Right cardiac atrium (tissue), 5 donors: ENCODE measurements around the gene INF2. TPM values are rescaled to one million over a fixed set of nuclear protein-coding genes. Genes with fewer than 3 reads are reported as not detected.
A peak's percentile ranks its signal among the peaks of the same experiment; 100 is the strongest.

Experiments
- ATAC-seq, 2 donors: fragments of 200-7000 bp; cut with Tn5 transposase; one replicate each; pipeline versions ENCODE4 v1.8.0 to v1.9.1; 2020; ENCODE audit warnings: moderate library complexity in 2 of 2, mild to moderate bottlenecking in 1 of 2
- DNase-seq, 3 donors: peaks; one replicate each; pipeline ENCODE4 v3.0.0-alpha.2; 2020
- H3K27ac ChIP-seq: one replicate; pipeline ENCODE4 v1.5.1; 2013; ENCODE audit warnings: mild to moderate bottlenecking, low read length, control low read depth, moderate library complexity
- H3K27me3 ChIP-seq: one replicate; pipeline ENCODE4 v1.6.1; 2013; ENCODE audit not compliant: control insufficient read depth, insufficient read depth
- H3K4me1 ChIP-seq: one replicate; pipeline ENCODE4 v1.6.1; 2013; ENCODE audit warnings: low read length; ENCODE audit not compliant: control insufficient read depth, insufficient read depth
- H3K4me3 ChIP-seq: one replicate; pipeline ENCODE4 v1.5.1; 2013; ENCODE audit warnings: low read length, control low read depth
- H3K9me3 ChIP-seq: one replicate; pipeline ENCODE4 v1.6.1; 2013; ENCODE audit warnings: low read length; ENCODE audit not compliant: control insufficient read depth
- WGBS: extraction: QIAGEN DNeasy Blood & Tissue Kit; methylation state at CpG from one replicate; pipeline ENCODE4 v1.1.7; 2013; 5-methylcytosine and 5-hydroxymethylcytosine counted together
- intact Hi-C, 4 donors: fragments of 100-400 bp; cut with DNase I; formaldehyde crosslinking; loops; one replicate each; pipeline versions ENCODE4 v1.11.0 to v1.14.0; 2022 to 2023
- polyA plus RNA-seq: library from polyadenylated mRNA; stranded (reverse); fragments of 200-250 nt; gene quantifications from one replicate; pipeline ENCODE4 v1.2.3, GENCODE V29; 2013
- total RNA-seq, 4 donors: library from RNA; stranded (reverse); fragmentation: NEBNext Ultra II Directional; extraction: Animal tissue kit (Norgen Biotek cat#: 25700); gene quantifications; one replicate each; pipeline ENCODE4 v1.2.1, GENCODE V29; 2021
- donor health status: healthy with polysubstance abuse.
- donor health status: DM: no; HTN: yes; CAD: no.
- donor health status: DM: no; HTN: no; CAD: no.
- donor health status: DM: no; HTN: yes; CAD: no; lungs with severe emphysema.
- donor health status: DM: yes; HTN: yes; CAD: no.

The INF2 gene
- total and polyA plus RNA-seq, 5 donors: 36.2 to 46.4 (median 40.2) TPM

DNA sequence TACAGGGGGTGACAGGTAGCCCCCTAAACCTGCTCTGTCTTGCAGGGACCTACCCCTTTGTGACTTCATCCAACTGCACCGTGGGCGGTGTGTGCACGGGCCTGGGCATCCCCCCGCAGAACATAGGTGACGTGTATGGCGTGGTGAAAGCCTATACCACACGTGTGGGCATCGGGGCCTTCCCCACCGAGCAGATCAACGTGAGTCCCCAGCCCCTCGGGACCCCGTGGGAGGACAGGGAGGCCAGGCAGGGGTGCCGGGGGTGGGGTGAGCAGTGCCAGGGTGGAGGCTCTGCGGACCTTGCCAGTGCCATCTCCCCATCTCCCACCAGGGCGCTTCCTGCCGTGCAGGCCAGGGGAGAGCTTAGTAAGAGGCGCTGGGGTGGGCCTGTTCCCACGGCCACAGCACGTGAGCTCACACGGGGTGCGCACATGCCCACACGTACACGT is 52.4 kb downstream of the INF2 start:
- 92% methylated on average over 23 of the region's 23 CpGs for WGBS
- DNase-seq: peak; percentile 13 to 55 (median 49)
- H3K4me1 ChIP-seq: no peaks in the 10 kb centered on the region
- no peak overlapping the region for H3K27ac ChIP-seq
- no peak for ATAC-seq
- no peaks in the 10 kb centered on the region for H3K9me3 ChIP-seq
- no peaks in the 10 kb centered on the region for H3K27me3 ChIP-seq
- H3K4me3 ChIP-seq: no peak overlapping the region
- intact Hi-C loops: no loop called here

DNA sequence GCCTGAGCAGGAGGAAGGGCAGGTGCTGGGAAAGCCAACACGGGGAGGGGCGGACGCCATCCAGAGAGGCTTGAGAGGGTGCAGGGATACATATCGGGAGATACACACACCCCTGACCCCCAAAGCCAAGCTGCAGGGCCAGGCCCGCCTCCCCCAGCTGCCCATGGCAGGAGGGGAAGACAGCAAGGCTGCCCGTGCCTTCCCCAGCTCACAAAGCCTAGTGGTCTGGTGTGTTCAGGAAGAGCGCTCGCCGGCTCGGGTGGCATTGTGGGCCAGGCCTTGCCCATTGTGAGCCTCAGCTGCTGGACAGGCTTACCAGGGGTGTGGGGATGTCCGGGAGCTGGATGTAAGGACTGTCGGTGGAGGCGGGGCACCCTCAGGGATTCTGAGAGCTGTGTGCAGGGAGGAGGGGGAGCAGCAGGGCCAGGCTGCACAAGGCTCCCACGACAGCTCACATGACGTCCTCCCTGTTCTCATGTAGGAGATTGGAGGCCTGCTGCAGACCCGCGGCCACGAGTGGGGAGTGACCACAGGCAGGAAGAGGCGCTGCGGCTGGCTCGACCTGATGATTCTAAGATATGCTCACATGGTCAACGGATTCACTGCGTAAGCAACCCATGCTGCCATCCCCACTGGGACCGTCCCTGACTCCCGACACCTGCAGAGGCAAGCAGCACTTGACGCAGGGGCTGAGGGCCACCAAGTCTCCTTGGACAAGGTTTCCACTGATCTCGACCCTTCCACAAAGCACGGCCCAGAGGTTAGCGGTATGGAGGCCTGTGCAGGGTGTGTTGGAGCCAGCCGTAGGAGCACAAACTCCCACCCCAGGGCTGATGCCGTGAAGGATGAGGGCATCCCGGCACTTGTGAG is 53.4 kb downstream of the INF2 start:
- no peak overlapping the region for H3K27ac ChIP-seq
- H3K9me3 ChIP-seq: no peaks in the 10 kb centered on the region
- DNase-seq (peak; percentile 14 to 56 (median 56)), ATAC-seq (no peak)
- WGBS: 88% methylated on average over 32 of the region's 32 CpGs
- H3K4me1 ChIP-seq: no peaks in the 10 kb centered on the region
- H3K4me3 ChIP-seq: no peak overlapping the region
- intact Hi-C loops: no loop called here
- H3K27me3 ChIP-seq: no peaks in the 10 kb centered on the region

DNA sequence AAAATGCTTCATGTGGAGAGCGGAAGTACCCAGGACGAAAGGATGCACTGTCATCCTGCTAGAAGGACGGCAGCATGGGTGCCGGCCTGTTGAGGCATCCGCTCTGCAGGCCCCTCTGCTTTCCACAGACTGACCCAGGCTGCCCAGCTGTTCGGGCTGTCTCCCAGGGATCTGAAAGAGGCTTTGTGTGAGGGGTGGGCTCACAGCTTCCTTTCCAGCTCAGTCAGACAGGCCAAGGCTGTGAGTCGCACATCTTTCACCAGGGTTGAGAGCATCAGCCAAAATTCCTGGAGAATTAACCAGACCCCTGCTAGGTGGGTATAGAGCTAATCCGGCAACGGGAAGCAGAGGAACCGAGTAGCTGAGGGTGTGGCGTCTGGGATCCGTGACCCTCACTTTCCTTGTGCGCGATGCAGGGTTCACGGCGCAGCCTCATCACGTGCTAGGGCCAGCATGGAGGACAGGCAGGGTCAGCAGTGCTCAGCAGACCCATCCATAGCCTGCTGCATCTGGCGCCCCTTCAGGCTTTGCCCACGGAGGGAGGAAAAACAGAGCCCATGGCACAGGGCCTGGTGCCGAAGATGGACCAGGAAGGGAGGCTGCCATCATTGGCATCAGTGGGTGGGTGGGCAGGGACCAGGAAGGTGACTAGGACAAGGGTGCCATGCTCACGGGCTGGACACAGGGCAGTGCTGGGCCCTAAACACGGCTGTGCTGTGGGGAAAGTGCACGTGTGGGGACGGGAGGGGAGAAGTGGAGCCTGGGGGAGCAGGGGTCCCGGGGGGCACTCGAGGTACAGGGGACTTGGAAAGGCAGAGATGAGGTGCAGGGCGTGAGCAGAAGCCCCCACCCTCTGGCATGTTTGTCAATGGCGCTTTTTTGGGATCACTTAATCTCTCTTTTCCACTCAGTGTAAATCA is 54.3 kb downstream of the INF2 start:
- Histone ChIP-seq H3K4me1 (no peaks in the 10 kb centered on the region), H3K27me3 (no peaks in the 10 kb centered on the region), H3K4me3 (no peak overlapping the region), H3K27ac (no peak overlapping the region), H3K9me3 (no peaks in the 10 kb centered on the region)
- ATAC-seq (no peak), DNase-seq (peak; percentile 7 to 66 (median 38))
- WGBS: 91% methylated on average over 28 of the region's 28 CpGs
- intact Hi-C loops: no loop called here

DNA sequence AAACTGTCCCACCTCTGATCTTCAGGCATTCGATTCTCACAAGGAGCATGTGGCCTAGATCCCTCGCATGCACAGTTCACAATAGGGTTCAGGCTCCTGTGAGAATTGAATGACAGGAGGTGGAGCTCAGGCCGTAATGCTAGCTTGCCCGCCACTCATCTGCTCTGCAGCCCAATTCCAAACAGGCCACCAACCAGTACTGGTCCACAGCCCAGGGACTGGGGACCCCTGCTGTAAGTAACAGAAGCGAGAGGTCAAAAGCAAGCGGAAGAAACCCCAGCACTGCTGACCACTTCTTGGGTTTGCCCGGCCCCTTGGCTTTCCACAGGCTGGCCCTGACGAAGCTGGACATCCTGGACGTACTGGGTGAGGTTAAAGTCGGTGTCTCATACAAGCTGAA is 55.1 kb downstream of the INF2 start:
- Histone ChIP-seq H3K27ac (no peak overlapping the region), H3K4me1 (no peaks in the 10 kb centered on the region), H3K4me3 (no peak overlapping the region), H3K9me3 (no peaks in the 10 kb centered on the region), H3K27me3 (no peaks in the 10 kb centered on the region)
- ATAC-seq (no peak), DNase-seq (peak in 2 of 3 donors; percentile 10 to 26)
- WGBS: 95% methylated on average over 10 of the region's 10 CpGs
- intact Hi-C loops: no loop called here

DNA sequence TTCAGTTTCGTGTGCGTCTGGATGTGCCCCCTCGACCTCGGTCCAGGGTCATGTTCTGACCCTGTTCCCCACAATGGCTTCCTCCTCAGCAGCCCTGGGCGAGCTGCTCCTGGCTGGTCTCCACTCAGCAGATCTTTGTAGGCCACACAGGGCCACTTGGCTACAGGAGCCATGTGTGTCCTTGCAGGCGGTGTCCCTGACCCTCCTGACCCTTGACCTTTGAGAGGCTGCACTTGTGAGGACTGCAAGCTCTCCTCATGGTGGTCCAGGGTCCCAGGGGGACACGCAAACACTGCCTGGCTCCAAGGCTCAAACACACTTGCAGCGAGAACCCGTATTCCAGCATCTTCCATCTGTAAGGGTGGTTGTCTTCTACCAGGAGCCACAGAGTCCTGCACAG is 56.0 kb downstream of the INF2 start:
- DNase-seq: peak; percentile 8 to 51 (median 31)
- H3K4me3 ChIP-seq: no peak overlapping the region
- no peaks in the 10 kb centered on the region for H3K9me3 ChIP-seq
- no peak for ATAC-seq
- 96% methylated on average over 9 of the region's 9 CpGs for WGBS
- H3K4me1 ChIP-seq: no peaks in the 10 kb centered on the region
- H3K27me3 ChIP-seq: no peaks in the 10 kb centered on the region
- intact Hi-C loops: no loop called here
- no peak overlapping the region for H3K27ac ChIP-seq

DNA sequence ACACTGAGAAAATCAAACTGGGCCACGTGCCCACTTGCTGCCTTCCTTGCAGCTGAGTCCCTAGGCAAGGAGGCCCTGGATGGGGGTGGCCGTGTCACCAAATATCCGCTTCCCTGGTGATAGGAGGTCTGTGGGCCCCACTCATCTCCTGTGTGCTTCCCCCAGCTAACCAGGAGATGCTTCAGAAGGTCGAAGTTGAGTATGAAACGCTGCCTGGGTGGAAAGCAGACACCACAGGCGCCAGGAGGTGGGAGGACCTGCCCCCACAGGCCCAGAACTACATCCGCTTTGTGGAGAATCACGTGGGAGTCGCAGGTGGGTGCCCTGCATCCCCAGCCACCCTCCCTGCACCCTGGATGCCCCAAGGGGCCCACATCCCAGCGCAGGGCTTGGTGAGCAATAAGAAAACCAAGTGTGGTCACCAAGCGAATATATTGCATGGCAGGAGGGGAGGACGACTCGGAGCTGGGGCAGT is 56.7 kb downstream of the INF2 start:
- Histone ChIP-seq H3K9me3 (no peaks in the 10 kb centered on the region), H3K27ac (peak overlapping the region; percentile 16), H3K27me3 (no peaks in the 10 kb centered on the region), H3K4me3 (no peak overlapping the region), H3K4me1 (no peaks in the 10 kb centered on the region)
- 76% methylated on average over 13 of the region's 13 CpGs for WGBS
- intact Hi-C loops: no loop called here
- ATAC-seq (no peak), DNase-seq (peak; percentile 10 to 56 (median 50))

DNA sequence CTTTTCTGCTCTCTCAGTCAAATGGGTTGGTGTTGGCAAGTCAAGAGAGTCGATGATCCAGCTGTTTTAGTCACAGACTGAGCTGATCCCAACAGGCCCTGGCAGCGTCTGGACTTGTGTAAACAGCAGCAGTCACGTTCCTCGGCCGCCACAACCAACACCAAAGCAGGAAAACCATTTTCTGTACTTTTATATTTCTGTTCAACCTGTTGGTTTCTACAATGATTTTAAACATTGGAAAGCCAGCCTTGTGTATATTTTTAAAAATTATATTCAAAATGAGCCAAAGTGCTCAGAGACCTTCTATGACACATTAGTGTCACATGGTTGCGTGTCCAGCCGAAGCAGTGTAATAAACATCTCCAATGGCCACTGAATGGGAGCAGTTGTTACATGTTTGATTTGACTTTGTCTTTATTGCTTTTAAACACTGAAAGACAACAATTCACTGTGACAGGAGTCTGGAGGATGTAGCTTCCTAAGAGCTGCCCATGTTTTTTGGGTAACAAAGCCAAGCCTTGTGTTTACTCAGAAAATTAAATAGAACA is 57.6 kb downstream of the INF2 start:
- 60% methylated on average over 7 of the region's 7 CpGs for WGBS
- Histone ChIP-seq H3K27me3 (no peaks in the 10 kb centered on the region), H3K9me3 (no peaks in the 10 kb centered on the region), H3K4me3 (no peak overlapping the region), H3K4me1 (no peaks in the 10 kb centered on the region), H3K27ac (no peak overlapping the region)
- ATAC-seq (peak in 1 of 2 donors; percentile 63), DNase-seq (peak; percentile 63 to 91 (median 85))
- intact Hi-C loops: no loop called here

DNA sequence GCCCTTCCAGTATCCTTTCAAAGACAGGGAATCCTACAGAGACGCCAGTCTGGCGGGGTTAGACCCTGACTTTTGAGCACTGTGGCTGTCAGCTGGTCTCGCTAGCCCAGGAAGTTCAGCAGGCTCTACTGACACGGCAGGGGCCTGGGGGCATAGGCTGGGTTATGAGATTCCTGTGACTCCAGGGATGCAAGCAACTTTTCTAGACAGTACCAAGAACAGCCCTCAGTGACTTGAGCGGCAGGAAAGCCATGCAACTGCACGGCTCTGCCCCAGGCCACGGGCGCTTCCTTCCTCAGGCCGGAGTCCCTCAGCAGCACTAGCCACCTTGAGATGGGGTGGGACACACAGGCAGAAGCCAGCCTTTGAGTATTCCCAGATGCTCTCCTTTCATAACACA is 58.5 kb downstream of the INF2 start:
- H3K27me3 ChIP-seq: no peaks in the 10 kb centered on the region
- no peak overlapping the region for H3K27ac ChIP-seq
- ATAC-seq (no peak), DNase-seq (peak; percentile 4 to 32 (median 28))
- 80% methylated on average over 9 of the region's 9 CpGs for WGBS
- H3K4me1 ChIP-seq: peaks cover 2% of the 10 kb centered on the region
- no peaks in the 10 kb centered on the region for H3K9me3 ChIP-seq
- no peak overlapping the region for H3K4me3 ChIP-seq
- intact Hi-C loops: no loop called here

DNA sequence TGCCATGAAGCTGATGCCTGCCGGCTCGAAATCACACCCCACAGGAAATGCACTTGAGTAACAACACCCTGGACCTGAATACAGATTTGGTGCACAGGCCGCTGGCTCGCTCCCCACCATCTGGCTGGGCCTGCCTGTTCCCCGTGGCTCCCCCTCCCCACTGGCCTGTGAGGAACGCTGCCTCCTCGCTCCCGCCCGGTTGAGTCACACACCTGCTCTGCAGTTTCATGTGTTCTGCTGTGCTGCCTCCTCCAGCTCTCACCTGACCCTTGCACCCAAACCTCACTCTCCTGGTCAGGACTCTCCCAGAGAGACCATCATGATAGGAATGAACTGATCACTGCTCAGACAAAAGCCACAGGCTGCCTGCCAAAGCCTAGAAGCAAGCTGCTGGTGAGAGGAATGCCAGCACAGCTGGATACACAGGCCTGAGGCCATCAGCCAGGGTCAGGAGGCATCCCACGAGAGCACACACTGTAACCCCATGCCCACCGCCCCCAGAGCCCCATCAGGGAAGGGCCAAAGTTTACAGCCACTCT is 59.8 kb downstream of the INF2 start:
- Histone ChIP-seq H3K9me3 (no peaks in the 10 kb centered on the region), H3K27ac (no peak overlapping the region), H3K4me3 (no peak overlapping the region), H3K27me3 (no peaks in the 10 kb centered on the region), H3K4me1 (peaks cover 2% of the 10 kb centered on the region)
- WGBS: 59% methylated on average over 11 of the region's 11 CpGs
- ATAC-seq: no peak
- peak; percentile 35 to 85 (median 83) for DNase-seq
- intact Hi-C loops: no loop called here

DNA sequence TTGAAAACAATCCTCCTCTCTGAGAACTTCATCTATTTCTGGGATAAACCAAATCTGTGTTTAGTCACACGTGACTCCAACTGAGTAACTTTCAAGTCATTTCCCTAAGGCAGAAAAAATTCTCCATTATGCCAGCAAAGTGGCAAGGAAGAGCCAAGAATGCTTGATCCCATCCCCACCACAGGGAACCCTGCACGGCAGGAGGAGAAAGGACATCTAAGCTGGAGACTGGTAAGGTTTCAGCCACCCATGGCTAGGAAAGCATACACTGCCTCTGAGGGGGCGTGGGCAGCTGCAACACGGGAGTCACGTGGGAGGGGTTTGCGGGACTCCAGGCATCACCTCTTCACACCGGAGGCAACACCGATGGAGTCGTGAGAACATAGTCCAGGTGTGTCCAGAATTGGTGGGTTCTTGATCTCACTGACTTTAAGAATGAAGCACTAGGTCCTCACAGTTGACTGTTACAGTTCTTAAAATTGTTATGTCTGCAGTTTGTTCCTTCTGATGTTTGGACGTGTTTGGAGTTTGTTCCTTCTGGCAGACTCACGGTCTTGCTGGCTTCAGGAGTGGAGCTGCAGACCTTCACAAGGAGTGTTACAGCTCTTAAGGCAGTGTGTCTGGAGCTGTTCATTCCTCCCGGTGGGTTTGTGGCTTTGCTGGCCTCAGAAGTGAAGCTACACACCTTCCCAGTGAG is 60.8 kb downstream of the INF2 start:
- Histone ChIP-seq H3K27ac (no peak overlapping the region), H3K4me1 (peaks cover 2% of the 10 kb centered on the region), H3K9me3 (no peaks in the 10 kb centered on the region), H3K27me3 (no peaks in the 10 kb centered on the region), H3K4me3 (no peak overlapping the region)
- DNase-seq: peak; percentile 8 to 53 (median 32)
- intact Hi-C loops: no loop called here
- no peak for ATAC-seq
- WGBS: 78% methylated on average over 12 of the region's 12 CpGs
